Tibial nerve (tissue), 4 donors: ENCODE results near the gene CHTOP. TPM values are rescaled to one million over a fixed set of nuclear protein-coding genes. Genes with fewer than 3 reads are reported as not detected.

ENCODE experiments used
- DNase-seq, 2 donors: peaks; one replicate each; pipeline ENCODE4 v3.0.0-alpha.2; 2019; ENCODE audit warnings: low spot score in 2 of 2
- H3K27ac ChIP-seq, 4 donors: fragments of 200-600 bp; sonication (generic) in 3 of 4; one replicate each; pipeline ENCODE4 v1.5.1; 2017 to 2019; ENCODE audit warnings: mild to moderate bottlenecking in 1 of 4
- H3K27me3 ChIP-seq, 2 donors: fragments of 200-600 bp; sonication (generic) in 1 of 2; one replicate each; pipeline versions ENCODE4 v1.5.1 to v1.6.0; 2017 to 2019
- H3K36me3 ChIP-seq, 3 donors: fragments of 200-600 bp; sonication (generic); one replicate each; pipeline ENCODE4 v1.5.1; 2018 to 2019
- H3K4me1 ChIP-seq, 4 donors: fragments of 200-600 bp; sonication (generic) in 3 of 4; one replicate each; pipeline ENCODE4 v1.5.1; 2017 to 2019
- H3K4me3 ChIP-seq, 4 donors: fragments of 200-600 bp; sonication (generic) in 3 of 4; one replicate each; pipeline ENCODE4 v1.5.1; 2017 to 2019; ENCODE audit warnings: mild to moderate bottlenecking in 1 of 4, moderate library complexity in 1 of 4
- H3K9me3 ChIP-seq, 4 donors: fragments of 200-600 bp; sonication (generic) in 3 of 4; one replicate each; pipeline ENCODE4 v1.5.1; 2017 to 2019
- CTCF ChIP-seq, 5 experiments: fragments of 200-600 bp in 3 of 5; fragments of 450-650 bp in 2 of 5; sonication (generic) in 3 of 5; IDR thresholded peaks; one replicate each; pipeline ENCODE4 v1.5.1; 2016 to 2019; ENCODE audit warnings: antibody characterized with exemption in 5 of 5, mild to moderate bottlenecking in 3 of 5, moderate library complexity in 2 of 5
- EP300 ChIP-seq, 2 donors: sonication (generic); formaldehyde crosslinking; IDR thresholded peaks; one replicate each; pipeline ENCODE4 v1.6.1; 2017; ENCODE audit warnings: antibody characterized with exemption in 2 of 2, mild to moderate bottlenecking in 1 of 2
- POLR2A ChIP-seq, 2 donors: fragments of 450-650 bp; IDR thresholded peaks; one replicate each; pipeline ENCODE4 v1.6.1; 2017; ENCODE audit warnings: antibody characterized with exemption in 2 of 2, mild to moderate bottlenecking in 2 of 2, moderate library complexity in 2 of 2
- WGBS, 2 donors: methylation state at CpG; one replicate each; pipeline ENCODE4 v1.1.5; 2018; 5-methylcytosine and 5-hydroxymethylcytosine counted together
- total RNA-seq, 4 donors: library from RNA; depleted of rRNA; stranded (reverse); fragments of >200 nt; gene quantifications; one replicate each; pipeline ENCODE4 v1.1.0, GENCODE V29; 2016

Gene CHTOP
- total RNA-seq, 4 donors from 2014 or later: 49.0 to 66.6 (median 56.5) TPM

GRCh38 chr1:153649137-153649862 lies 15.4 kb downstream of the CHTOP start:
- H3K27me3 ChIP-seq: no peaks in the 10 kb centered on the region
- TF ChIP-seq CTCF (IDR thresholded peaks at IDR 0.05) (no peak), POLR2A (IDR thresholded peaks at IDR 0.05) (no peak), EP300 (IDR thresholded peaks at IDR 0.05) (no peak)
- peaks cover 0 to 27% (median 0%) of the 10 kb centered on the region in 3 donors for H3K36me3 ChIP-seq
- H3K9me3 ChIP-seq: no peaks in the 10 kb centered on the region
- H3K27ac ChIP-seq: peak overlapping the region in 1 of 4 donors; percentile 25
- 34 to 60% methylated on average over 3 of the region's 3 CpGs for WGBS, 2 donors
- peaks cover 0 to 28% (median 2%) of the 10 kb centered on the region in 4 donors for H3K4me1 ChIP-seq
- no peak overlapping the region for H3K4me3 ChIP-seq
- DNase-seq: no peak

- no peak overlapping the region for H3K27ac ChIP-seq
- DNase-seq: no peak
- H3K4me3 ChIP-seq: no peak overlapping the region
- H3K4me1 ChIP-seq: peaks cover 0 to 24% (median 2%) of the 10 kb centered on the region in 4 donors
- WGBS, 2 donors: 84 to 86% methylated on average over 2 of the region's 2 CpGs
- H3K27me3 ChIP-seq: no peaks in the 10 kb centered on the region
- H3K9me3 ChIP-seq: no peaks in the 10 kb centered on the region
- no peak for TF ChIP-seq POLR2A (IDR thresholded peaks at IDR 0.05)
- no peak for TF ChIP-seq CTCF (IDR thresholded peaks at IDR 0.05)
- no peak for TF ChIP-seq EP300 (IDR thresholded peaks at IDR 0.05)
- peaks cover 0 to 21% (median 0%) of the 10 kb centered on the region in 3 donors for H3K36me3 ChIP-seq
Measured at GRCh38 chr1:153649863-153650235, 16.0 kb downstream of the CHTOP start.

- no peaks in the 10 kb centered on the region for H3K9me3 ChIP-seq
- H3K4me1 ChIP-seq: peaks cover 0 to 12% (median 2%) of the 10 kb centered on the region in 4 donors
- H3K4me3 ChIP-seq: no peak overlapping the region
- H3K27ac ChIP-seq: no peak overlapping the region
- H3K36me3 ChIP-seq: peaks cover 0 to 2% (median 0%) of the 10 kb centered on the region in 3 donors
- TF ChIP-seq CTCF (IDR thresholded peaks at IDR 0.05) (no peak), EP300 (IDR thresholded peaks at IDR 0.05) (no peak), POLR2A (IDR thresholded peaks at IDR 0.05) (no peak)
- WGBS, 2 donors: 70 to 86% methylated on average over 1 of the region's 1 CpG
- no peak for DNase-seq
- H3K27me3 ChIP-seq: no peaks in the 10 kb centered on the region
Measured at GRCh38 chr1:153651771-153652170, 17.9 kb downstream of the CHTOP start.

- Histone ChIP-seq H3K4me3 (no peak overlapping the region), H3K36me3 (no peaks in the 10 kb centered on the region), H3K27me3 (no peaks in the 10 kb centered on the region), H3K27ac (peak overlapping the region in 2 of 4 donors; percentile 9 to 46), H3K4me1 (peaks cover 0 to 10% (median 1%) of the 10 kb centered on the region in 4 donors), H3K9me3 (no peaks in the 10 kb centered on the region)
- TF ChIP-seq EP300 (IDR thresholded peaks at IDR 0.05): peak in 1 of 2 donors; percentile 36
- TF ChIP-seq CTCF (IDR thresholded peaks at IDR 0.05): no peak
- no peak for DNase-seq
- WGBS, 2 donors: 62 to 71% methylated on average over 3 of the region's 3 CpGs
Measured at GRCh38 chr1:153652805-153653500, 19.1 kb downstream of the CHTOP start.

GRCh38 chr1:153655333-153655732 lies 21.5 kb downstream of the CHTOP start:
- Histone ChIP-seq H3K27me3 (no peaks in the 10 kb centered on the region), H3K36me3 (peaks cover 0 to 5% (median 0%) of the 10 kb centered on the region in 3 donors), H3K4me1 (peaks cover 0 to 17% (median 4%) of the 10 kb centered on the region in 4 donors), H3K4me3 (no peak overlapping the region), H3K27ac (no peak overlapping the region), H3K9me3 (no peaks in the 10 kb centered on the region)
- WGBS, 2 donors: 77 to 83% methylated on average over 3 of the region's 3 CpGs
- TF ChIP-seq CTCF (IDR thresholded peaks at IDR 0.05) (no peak), POLR2A (IDR thresholded peaks at IDR 0.05) (no peak), EP300 (IDR thresholded peaks at IDR 0.05) (no peak)
- DNase-seq: no peak
